Measurements from ENCODE around the gene DNAAF2.
"Not testable (repeated sequence)": the region's sequence is repeated elsewhere in the genome, so short reads cannot be mapped to it uniquely, and the experiment has no call there.

The DNAAF2 gene, protein sequence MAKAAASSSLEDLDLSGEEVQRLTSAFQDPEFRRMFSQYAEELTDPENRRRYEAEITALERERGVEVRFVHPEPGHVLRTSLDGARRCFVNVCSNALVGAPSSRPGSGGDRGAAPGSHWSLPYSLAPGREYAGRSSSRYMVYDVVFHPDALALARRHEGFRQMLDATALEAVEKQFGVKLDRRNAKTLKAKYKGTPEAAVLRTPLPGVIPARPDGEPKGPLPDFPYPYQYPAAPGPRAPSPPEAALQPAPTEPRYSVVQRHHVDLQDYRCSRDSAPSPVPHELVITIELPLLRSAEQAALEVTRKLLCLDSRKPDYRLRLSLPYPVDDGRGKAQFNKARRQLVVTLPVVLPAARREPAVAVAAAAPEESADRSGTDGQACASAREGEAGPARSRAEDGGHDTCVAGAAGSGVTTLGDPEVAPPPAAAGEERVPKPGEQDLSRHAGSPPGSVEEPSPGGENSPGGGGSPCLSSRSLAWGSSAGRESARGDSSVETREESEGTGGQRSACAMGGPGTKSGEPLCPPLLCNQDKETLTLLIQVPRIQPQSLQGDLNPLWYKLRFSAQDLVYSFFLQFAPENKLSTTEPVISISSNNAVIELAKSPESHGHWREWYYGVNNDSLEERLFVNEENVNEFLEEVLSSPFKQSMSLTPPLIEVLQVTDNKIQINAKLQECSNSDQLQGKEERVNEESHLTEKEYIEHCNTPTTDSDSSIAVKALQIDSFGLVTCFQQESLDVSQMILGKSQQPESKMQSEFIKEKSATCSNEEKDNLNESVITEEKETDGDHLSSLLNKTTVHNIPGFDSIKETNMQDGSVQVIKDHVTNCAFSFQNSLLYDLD

DNA sequence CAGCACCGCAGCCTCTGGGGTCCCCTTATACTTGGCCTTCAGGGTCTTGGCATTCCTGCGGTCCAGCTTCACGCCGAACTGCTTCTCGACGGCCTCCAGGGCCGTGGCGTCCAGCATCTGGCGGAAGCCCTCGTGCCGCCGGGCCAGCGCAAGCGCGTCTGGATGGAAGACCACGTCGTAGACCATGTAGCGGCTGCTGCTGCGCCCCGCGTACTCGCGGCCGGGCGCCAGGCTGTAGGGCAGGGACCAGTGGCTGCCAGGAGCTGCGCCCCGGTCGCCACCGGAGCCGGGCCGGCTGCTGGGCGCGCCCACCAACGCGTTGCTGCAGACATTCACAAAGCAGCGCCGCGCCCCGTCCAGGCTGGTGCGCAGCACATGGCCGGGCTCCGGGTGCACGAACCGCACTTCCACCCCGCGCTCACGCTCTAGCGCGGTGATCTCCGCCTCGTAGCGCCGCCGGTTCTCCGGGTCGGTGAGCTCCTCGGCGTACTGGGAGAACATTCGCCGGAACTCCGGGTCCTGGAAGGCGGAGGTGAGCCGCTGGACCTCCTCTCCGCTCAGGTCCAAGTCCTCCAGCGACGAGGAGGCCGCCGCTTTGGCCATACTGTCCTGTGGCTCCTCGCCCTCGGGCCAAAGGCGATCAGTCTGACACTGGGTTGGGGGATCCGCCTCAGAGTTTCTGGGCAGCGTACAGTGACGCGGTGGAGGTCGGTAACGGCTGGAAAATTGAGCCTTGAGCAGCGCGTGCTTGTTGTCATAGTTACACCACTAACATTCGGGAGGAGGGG lies at the start of gene DNAAF2:
TSS of gene DNAAF2 (minus strand) at position 698 of the 788 bp plus-strand sequence. CDS start at position 603, 95 bp downstream.
- DNase-seq (ENCODE audit: low spot score) = peak; percentile 66

DNA sequence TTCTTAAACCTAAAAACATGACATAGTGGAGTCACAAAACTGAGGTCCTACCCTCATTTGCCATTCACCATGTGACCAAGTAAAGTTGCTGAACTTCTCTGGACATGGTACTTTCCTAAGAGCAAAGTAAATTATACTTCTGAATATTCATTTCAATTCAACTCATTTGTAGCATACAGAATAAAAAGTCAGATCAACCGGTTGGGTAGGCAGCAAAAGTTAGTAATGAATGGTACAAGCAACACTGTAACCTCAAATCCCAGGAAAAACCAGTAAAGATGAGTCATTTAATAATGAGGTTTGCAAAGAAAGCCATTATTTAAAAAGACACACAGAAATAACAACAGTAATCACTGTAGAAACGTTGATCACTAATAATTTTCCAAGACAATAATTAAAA lies 44.2 kb upstream of the DNAAF2 start:
- DNase-seq (ENCODE audit: low spot score) = peak; percentile 31

DNA sequence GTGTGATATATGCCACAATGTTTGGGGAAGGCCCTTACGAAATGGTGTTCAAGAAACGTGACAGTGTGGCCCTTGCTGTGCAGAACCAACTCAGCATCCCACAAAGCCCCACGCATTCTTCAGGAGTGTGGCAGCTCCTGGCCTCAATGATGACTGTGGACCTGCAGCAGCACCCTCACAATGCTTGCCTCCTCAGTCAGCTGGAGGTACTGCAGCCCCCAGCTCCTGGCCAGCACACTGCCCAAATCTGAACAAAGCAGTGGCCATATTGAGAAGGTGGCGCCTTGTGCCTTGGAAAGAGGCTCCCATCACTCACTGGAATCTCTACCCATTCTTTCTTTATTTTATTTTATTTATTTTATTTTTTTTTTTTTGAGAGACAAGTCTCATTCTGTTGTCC lies 42.6 kb upstream of the DNAAF2 start:
- DNase-seq (ENCODE audit: low spot score) = no peak

DNA sequence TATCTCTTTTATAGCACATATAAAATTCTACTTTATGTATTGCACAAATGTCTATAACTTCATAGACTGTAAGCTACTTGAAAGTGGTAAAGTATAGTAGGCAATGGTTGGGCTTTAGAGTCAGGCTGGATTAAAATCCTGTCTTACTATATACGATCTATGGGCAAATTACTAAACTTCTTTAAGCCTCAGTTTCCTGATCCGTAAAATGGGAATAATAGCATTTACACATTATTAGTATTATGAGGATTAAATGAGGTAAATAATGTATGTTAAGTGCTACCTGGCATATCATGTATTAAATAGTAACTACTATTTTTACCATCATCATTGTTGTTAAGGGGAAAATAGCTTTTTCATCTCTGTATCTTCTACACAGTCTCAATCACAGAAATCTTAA lies 38.5 kb upstream of the DNAAF2 start:
- DNase-seq (ENCODE audit: low spot score) = no peak

DNA sequence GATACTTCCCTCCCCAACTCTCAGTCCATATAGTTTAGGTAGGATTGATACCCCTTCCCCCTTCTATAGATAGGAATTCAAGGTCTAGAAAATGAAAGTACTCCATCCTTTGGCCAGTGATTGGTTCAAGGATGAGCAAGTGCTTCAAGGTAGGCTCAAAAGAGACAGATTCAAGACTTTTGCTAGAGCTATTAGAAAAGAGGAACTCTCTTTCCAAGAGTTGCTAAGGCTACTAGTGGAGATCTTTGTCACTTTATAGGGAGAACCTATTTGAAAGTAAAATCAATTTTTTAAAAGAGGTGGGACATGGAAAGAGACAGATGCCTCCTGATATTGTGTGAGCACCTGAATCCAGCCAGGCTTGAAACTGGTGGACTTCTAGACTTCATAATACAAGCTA lies 35.4 kb upstream of the DNAAF2 start:
- DNase-seq (ENCODE audit: low spot score) = no peak

DNA sequence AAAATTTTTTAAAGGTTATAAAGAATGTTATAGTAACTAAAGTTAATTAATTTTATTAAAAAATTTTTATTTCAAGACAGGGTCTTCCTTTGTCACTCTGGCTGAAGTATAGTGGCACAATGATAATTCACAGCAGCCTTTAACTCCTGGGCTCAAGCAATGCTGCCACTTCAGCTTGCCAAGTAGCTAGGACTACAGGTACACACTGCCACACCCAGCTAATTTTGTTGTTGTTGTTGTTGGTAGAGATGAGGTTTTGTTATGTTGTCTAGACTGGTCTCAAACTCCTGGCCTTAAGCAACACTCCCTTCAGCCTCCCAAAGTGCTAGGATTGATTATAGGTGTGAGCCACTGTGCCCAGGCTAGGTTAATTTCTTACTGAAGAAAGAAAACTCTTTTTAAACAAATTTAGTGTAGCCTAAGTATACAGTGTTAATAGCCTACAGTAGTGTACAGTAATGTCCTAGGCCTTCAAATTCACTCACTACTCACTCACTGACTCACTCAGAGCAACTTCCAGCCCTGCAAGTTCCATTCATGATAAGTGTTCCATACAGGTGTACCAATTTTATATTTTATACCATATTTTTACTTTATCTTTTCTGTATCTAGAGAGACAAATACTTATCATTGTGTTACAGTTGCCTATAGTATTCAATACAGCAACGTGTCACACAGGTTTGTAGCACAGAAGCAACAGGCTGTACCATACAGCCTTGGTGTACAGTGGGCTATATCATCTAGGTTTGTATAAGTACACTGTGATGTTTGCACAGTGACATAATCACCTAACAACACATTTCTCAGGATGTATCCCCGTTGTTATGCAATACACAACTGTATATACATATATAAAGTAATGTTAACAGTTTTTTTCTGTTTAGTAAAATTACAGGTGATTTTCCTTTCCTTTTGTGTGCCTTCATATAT lies 24.7 kb upstream of the DNAAF2 start:
- no peak for DNase-seq (ENCODE audit: low spot score)

DNA sequence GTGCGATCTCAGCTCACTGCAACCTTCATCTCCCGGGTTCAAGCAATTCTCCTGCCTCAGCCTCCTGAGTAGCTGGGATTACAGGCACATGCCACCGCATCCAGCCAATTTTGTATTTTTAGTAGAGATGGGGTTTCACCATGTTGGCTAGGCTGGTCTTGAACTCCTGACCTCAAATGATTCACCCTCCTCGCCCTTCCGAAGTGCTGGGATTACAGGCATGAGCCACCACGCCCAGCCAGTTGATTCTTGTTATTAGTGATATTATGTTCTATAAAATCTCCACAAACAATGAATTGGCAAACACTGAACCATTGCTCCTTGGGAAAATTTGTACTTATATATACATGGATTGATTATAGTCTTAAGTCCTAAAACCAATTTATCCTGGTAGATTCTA lies 22.5 kb upstream of the DNAAF2 start:
- not testable (repeated sequence) for DNase-seq (ENCODE audit: low spot score)

DNA sequence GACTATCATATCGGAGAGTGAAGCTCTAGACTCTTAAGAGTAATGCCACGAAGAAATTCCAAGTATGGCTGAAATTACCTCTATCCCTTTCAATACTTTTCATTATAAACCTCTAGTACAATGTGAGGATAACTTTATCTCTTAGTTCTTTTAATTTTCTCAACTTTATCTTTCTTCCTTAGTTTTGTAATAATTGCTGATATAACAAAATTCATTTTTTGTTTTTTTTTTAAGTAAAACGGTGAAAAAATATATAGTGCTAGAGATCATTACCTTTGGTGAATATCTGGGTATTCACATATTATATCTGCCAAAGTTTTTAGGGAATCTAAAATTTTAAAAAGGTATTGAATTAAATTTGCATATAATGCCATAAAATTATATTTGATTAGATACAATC lies 19.5 kb upstream of the DNAAF2 start:
- no peak for DNase-seq (ENCODE audit: low spot score)

DNA sequence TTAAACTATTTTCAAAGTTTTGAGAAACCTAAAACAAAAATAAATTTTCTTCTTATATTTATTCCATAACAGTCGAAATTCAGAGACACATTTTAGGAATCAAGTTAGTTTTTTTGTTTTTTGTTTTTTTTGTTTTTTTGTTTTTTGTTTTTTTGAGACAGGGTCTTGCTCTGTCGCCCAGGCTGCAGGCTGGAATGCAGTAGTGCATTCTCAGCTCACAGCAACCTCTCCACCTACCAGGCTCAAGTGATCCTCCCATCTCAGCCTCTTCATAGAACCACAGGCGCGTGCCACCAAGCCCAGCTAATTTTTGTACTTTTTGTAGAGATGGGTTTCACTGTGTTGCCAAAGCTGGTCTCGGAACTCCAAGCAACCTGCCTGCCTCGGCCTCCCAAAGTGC lies 18.5 kb upstream of the DNAAF2 start:
- no peak for DNase-seq (ENCODE audit: low spot score)

DNA sequence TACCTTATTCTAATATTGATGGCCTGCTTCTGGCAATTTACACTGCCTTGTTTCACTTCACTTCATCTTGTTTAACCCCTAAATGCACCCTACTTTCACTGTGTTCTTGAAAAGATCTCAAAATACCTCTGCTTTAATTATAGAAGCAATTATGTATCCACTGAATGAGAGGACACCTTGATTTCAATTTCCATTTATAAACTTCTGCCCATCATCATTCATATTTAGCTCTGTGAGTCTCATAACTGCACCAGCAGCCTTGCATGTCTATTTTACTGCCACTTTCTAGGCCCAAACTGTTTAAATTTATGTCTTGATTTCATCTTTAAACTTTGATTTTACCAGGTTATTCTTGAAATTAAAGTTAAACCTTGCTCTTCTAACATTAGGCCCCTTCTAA lies 7.1 kb upstream of the DNAAF2 start:
- no peak for DNase-seq (ENCODE audit: low spot score)

DNA sequence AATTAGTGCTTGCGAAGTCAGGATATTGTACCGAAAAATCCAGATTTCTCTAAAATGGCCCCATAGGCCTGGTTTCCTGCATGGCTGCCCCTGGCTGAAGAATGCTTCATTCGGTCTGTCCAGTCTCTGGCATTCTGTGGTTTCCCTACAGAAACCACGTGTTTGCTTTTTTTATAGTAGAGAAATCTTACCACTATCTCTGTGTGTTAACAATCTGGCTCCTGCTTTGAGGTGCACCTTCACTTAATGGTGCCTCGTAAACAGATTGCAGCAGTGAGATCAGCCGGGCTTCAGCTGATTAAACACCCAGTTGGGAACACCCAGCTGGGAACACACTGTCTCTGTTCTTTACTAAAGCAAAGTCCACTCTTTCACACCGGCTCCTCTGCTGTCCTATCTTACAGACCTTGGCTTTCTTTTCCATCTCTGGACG lies 6.7 kb upstream of the DNAAF2 start:
- no peak for DNase-seq (ENCODE audit: low spot score)

DNA sequence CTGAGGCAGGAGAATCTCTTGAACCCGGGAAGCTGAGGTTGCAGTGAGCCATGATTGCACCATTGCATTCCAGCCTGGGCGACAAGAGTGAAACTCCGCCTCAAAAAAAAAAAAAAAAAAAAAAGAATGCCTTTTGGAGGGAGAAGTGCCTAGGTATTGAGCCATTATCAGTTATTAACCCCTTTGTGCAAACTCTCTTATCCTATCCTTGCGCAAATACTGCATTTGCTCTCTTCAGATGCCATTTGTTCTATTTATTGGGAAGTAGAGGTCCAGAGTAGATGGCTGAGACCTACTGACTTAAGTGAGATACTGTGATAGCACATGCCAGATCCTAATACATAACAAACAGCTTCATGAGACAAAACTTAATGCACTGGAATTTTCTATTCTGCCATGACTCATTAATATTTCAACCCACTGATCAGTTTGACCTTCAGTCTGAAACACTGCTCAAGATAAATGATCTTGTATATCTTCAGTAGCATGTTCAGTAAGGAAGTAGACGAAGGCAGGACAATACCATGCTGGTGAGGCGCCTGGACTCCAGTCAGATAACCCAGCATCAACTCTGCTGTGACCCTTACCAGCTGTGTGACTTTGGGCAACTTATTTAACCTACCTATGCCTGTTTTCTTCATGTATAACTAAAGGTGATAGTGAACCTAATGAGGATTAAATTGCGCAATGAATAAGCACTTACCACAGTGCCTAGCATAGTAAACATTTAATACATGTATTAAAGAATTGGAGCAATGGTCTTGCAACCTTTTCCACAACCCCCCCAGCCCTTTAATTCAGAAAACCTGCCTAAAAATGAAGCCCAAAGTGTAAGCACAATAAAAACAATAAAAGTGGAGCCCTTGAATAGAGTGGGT lies 5.7 kb upstream of the DNAAF2 start:
- DNase-seq (ENCODE audit: low spot score) = no peak

DNA sequence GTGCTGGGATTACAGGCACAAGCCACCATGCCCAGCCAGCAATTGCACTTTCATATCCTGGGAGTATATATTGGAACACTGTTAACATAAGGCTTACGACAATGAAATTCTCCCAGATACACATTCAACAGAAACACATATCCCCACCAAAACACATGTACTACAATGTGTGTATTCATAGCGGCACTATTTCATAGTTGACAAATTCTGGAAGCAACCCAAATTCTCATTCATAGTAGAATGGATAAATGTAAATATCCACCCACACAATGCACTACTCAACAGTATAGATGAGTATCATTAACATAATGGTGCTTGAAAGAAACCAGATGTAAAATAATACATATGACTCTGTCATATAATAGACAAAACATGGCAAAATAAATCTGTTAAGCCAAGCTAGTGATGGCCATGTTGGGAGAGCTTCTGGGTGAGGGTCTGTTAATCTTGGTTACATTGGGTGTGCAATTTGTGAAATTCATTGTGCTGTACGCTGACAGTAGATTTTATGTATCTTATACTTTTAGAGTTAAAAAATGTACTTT lies 2.6 kb upstream of the DNAAF2 start:
- DNase-seq (ENCODE audit: low spot score) = no peak

DNA sequence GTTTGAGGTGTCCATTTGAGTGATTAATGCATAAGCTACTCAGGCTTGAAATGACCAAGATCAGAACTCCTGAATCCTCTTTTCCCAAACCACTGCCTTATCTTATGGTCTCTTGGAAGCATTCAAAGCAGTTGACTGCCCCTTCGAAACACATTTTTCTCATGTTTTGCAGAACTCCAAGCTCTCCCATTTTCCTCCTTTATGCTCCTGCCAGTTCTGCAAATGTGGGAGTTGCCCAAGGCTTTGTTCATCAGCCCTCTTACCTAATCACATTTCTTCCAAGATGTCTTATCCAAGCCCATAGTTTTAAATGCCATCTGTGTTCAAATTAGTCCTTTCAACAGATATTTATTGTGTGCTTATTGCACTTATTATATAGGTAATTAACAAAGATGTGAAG lies 1.8 kb upstream of the DNAAF2 start:
- DNase-seq (ENCODE audit: low spot score) = no peak

DNA sequence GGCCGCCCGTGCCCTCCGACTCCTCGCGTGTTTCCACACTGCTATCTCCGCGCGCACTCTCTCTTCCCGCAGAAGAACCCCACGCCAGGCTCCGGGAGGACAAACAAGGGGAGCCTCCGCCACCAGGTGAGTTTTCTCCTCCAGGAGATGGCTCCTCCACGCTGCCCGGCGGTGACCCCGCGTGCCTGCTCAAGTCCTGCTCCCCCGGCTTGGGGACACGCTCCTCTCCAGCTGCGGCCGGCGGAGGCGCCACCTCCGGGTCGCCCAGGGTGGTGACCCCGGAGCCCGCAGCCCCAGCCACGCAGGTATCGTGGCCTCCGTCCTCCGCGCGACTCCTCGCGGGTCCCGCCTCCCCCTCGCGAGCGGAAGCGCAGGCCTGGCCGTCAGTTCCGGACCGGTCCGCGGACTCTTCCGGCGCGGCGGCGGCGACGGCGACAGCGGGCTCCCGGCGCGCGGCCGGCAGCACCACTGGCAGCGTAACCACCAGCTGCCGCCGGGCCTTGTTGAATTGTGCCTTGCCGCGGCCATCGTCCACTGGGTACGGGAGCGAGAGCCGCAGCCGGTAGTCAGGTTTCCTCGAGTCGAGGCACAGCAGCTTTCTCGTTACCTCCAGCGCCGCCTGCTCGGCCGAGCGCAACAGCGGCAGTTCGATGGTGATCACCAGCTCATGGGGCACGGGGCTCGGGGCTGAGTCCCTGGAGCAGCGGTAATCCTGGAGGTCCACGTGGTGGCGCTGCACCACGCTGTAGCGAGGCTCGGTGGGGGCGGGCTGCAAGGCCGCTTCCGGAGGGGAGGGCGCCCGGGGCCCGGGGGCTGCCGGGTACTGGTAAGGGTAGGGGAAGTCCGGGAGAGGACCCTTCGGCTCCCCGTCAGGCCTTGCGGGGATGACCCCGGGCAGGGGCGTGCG lies 1.2 kb downstream of the DNAAF2 start:
- peak; percentile 89 for DNase-seq (ENCODE audit: low spot score)

DNA sequence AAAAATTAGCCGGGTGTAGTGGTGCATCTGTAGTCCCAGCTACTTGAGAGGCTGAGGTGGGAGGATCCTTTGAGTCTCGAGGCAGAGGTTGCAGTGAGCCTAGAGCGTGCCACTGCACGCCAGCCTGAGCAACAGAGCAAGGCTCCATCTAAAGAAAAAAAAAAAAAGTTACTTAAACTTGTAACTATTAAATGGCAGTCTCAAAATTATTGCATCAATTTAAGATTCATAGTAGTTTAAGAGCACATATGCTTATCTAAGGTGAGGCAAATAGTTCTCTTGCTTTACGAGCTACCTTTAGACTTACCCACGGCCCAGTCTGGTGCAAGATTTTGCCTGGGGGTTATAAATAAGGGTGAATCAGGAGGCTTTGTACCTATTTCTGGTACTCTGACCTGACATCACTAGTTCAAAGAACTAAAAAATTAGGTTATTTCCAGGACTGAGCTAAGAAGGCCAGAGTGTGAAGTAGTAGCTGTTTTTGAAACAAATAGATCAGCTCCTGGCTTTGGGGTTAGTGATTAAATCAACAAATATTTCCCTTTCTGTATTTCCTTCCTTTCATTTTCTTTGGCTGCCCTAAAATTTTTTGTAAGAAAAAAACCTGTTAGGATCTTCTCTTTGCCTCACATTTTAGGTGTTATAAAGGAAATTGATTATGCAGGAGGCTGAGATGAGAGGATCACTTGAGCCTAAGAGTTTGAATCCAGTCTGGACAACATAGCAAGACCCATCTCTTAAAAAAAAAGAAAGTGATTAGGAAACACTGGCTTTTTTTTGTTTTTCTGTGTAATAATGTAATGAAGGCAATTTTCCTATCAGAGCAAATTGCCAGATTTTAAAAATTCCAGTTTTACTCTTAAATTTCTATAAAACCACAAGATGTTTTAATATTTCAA lies 10.9 kb downstream of the DNAAF2 start:
- DNase-seq (ENCODE audit: low spot score) = no peak

DNA sequence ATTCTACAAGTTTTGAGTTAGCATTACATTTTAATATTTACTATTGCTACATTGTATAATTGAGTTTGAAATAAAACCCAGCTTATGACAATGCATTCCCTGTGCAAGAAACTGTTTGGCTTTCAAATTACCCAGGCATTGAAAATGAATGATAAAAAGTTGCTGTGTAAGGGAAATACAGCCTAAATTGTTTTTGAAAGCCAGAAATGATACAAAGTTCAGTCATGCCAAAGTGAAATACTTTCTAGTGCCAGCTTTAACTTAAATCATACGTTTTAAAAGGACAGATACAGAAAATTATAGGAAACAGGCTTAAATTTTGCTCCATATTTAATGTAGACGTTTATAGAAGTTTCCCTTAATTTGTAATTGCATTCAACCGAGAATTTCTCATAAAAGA lies 11.7 kb downstream of the DNAAF2 start:
- DNase-seq (ENCODE audit: low spot score) = no peak
